Smooth muscle cell (in vitro differentiated cells): ENCODE data around the gene PTN. TPM values are rescaled to one million over a fixed set of nuclear protein-coding genes. Genes with fewer than 3 reads are reported as not detected.

Experiments used
- DNase-seq: peaks from one replicate; lab custom pipeline; 2025; ENCODE audit not compliant: unreplicated experiment; lab: John Stamatoyannopoulos, UW
- H2AFZ ChIP-seq: fragments of 200-600 bp; sonication (generic); 2 replicates; pipeline ENCODE4 v1.6.0; 2016; ENCODE audit warnings: antibody characterized with exemption, low read depth, mild to moderate bottlenecking
- H3F3A ChIP-seq: fragments of 200-600 bp; sonication (generic); 2 replicates; pipeline ENCODE4 v1.6.0; 2017; ENCODE audit warnings: antibody characterized with exemption, low read depth
- H3K27ac ChIP-seq: fragments of 200-600 bp; sonication (generic); 2 replicates; pipeline ENCODE4 v1.5.1; 2016; ENCODE audit warnings: low read depth, mild to moderate bottlenecking
- H3K27me3 ChIP-seq: fragments of 200-600 bp; sonication (generic); 2 replicates; pipeline ENCODE4 v1.6.1; 2016; ENCODE audit warnings: low read depth, mild to moderate bottlenecking
- H3K36me3 ChIP-seq: fragments of 200-600 bp; sonication (generic); 2 replicates; pipeline ENCODE4 v1.5.1; 2016; ENCODE audit warnings: low read depth
- H3K4me1 ChIP-seq: fragments of 200-600 bp; sonication (generic); 2 replicates; pipeline ENCODE4 v1.5.1; 2016; ENCODE audit warnings: low read depth
- H3K4me2 ChIP-seq: fragments of 200-600 bp; sonication (generic); 2 replicates; pipeline ENCODE4 v1.6.0; 2016; ENCODE audit warnings: mild to moderate bottlenecking
- H3K4me3 ChIP-seq: fragments of 200-600 bp; sonication (generic); 2 replicates; pipeline ENCODE4 v1.5.1; 2016; ENCODE audit warnings: mild to moderate bottlenecking
- H3K79me2 ChIP-seq: fragments of 200-600 bp; sonication (generic); 2 replicates; pipeline ENCODE4 v1.6.0; 2016; ENCODE audit warnings: low read depth, mild to moderate bottlenecking
- H3K9ac ChIP-seq: fragments of 200-600 bp; sonication (generic); 2 replicates; pipeline ENCODE4 v1.6.0; 2016; ENCODE audit warnings: low read depth
- H3K9me3 ChIP-seq: fragments of 200-600 bp; sonication (generic); replicated peaks from 2 replicates; pipeline ENCODE4 v1.5.1; 2016; ENCODE audit warnings: low read depth
- H4K20me1 ChIP-seq: fragments of 200-600 bp; sonication (generic); 2 replicates; pipeline ENCODE4 v1.6.0; 2016; ENCODE audit warnings: low read depth
- CTCF ChIP-seq: fragments of 200-600 bp; sonication (generic); IDR thresholded peaks from 2 replicates; pipeline ENCODE4 v1.5.1; 2017; ENCODE audit warnings: borderline replicate concordance, mild to moderate bottlenecking, antibody characterized with exemption; ENCODE audit not compliant: insufficient read depth, poor library complexity, severe bottlenecking
- WGBS: methylation state at CpG from one replicate; pipeline ENCODE4 v1.1.7; 2016; ENCODE audit warnings: low lambda C conversion rate; 5-methylcytosine and 5-hydroxymethylcytosine counted together
- polyA plus RNA-seq: library from polyadenylated mRNA; unstranded; fragments of >200 nt; fragmentation: Nextera tagmentation; extraction: Ambion mirVana; gene quantifications from 2 replicates; pipeline ENCODE4 v1.2.1, GENCODE V29; 2016
- total RNA-seq: library from RNA; depleted of rRNA; stranded (reverse); fragments of >200 nt; gene quantifications from 2 replicates; pipeline ENCODE4 v1.2.3, GENCODE V29; 2014

The PTN gene
- total and polyA plus RNA-seq, 2 experiments from 2014 or later = 8.9 to 15.1 TPM

DNA sequence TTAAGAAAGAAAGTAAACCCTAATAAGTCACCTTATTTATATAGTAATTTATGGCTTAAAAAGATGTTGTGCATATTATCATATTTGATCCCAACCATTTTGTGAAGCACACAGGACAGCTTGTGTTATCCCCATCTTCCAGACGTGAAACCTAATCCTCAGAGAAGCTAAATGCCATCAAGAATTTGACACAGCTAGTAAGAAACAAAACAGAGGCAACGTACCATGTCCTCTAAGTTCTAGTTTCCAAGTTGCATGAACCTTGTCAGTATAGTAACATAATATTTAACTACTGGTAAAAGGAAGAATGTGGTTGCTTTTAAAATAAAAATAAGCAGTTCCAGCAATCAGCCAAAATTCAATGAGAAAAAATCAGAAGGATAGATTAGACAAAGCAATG lies 41.5 kb downstream of the PTN start:
- Histone ChIP-seq H3K9me3 (no peaks in the 10 kb centered on the region), H3K27ac (no peak overlapping the region), H4K20me1 (no peaks in the 10 kb centered on the region), H3K9ac (no peak overlapping the region), H3K4me2 (no peak overlapping the region), H3F3A (no peaks in the 10 kb centered on the region), H3K36me3 (no peaks in the 10 kb centered on the region), H3K27me3 (no peaks in the 10 kb centered on the region), H3K79me2 (no peaks in the 10 kb centered on the region), H2AFZ (no peak overlapping the region), H3K4me1 (peaks cover 5% of the 10 kb centered on the region), H3K4me3 (no peak overlapping the region)
- WGBS = 61% methylated on average over 2 of the region's 2 CpGs
- no peak for TF ChIP-seq CTCF
- no peak for DNase-seq

DNA sequence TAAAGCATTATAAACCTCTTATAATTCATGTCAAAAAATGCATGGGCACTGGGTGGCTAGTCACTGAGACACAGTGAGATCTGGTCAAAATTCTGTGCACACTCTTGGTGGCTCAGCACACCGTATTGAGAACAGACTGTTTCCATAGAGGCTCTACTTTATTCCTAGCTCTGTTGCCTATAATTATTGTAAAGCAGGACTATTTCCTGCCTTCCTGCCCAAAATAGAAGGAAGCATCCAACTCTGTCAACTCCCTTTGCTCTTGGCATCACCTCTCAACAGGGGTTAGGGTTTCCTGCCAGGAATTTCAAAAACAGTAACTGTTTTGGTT lies 45.1 kb downstream of the PTN start:
- 86% methylated on average over 1 of the region's 1 CpG for WGBS
- no peak overlapping the region for H3K27ac ChIP-seq

GRCh38 chr7:137297551-137298463 lies 45.7 kb downstream of the PTN start:
- Histone ChIP-seq H3K4me3 (no peak overlapping the region), H3K4me1 (no peaks in the 10 kb centered on the region), H3K4me2 (no peak overlapping the region), H3K9ac (no peak overlapping the region), H3F3A (no peaks in the 10 kb centered on the region), H2AFZ (no peak overlapping the region), H3K9me3 (no peaks in the 10 kb centered on the region), H3K79me2 (no peaks in the 10 kb centered on the region), H3K36me3 (no peaks in the 10 kb centered on the region), H4K20me1 (no peaks in the 10 kb centered on the region), H3K27ac (no peak overlapping the region), H3K27me3 (no peaks in the 10 kb centered on the region)
- TF ChIP-seq CTCF = no peak
- WGBS = 82% methylated on average over 9 of the region's 9 CpGs
- no peak for DNase-seq

More for the DNA sequence above, 45.1 kb downstream of the PTN start:
- Histone ChIP-seq H3K79me2 (no peaks in the 10 kb centered on the region), H3K4me3 (no peak overlapping the region), H3K9me3 (no peaks in the 10 kb centered on the region), H4K20me1 (no peaks in the 10 kb centered on the region), H3K27me3 (no peaks in the 10 kb centered on the region), H3K4me2 (no peak overlapping the region), H3K9ac (no peak overlapping the region), H3K4me1 (no peaks in the 10 kb centered on the region), H2AFZ (no peak overlapping the region), H3K36me3 (no peaks in the 10 kb centered on the region), H3F3A (no peaks in the 10 kb centered on the region)
- no peak for TF ChIP-seq CTCF
- DNase-seq = no peak

GRCh38 chr7:137296576-137296975 lies 47.0 kb downstream of the PTN start:
- H3K27me3 ChIP-seq = no peaks in the 10 kb centered on the region
- no peaks in the 10 kb centered on the region for H3K4me1 ChIP-seq
- H3K9ac ChIP-seq = no peak overlapping the region
- no peak for TF ChIP-seq CTCF
- H2AFZ ChIP-seq = no peak overlapping the region
- H3K79me2 ChIP-seq = no peaks in the 10 kb centered on the region
- no peaks in the 10 kb centered on the region for H4K20me1 ChIP-seq
- H3K4me2 ChIP-seq = no peak overlapping the region
- H3F3A ChIP-seq = no peaks in the 10 kb centered on the region
- no peaks in the 10 kb centered on the region for H3K9me3 ChIP-seq
- H3K36me3 ChIP-seq = no peaks in the 10 kb centered on the region
- no peak overlapping the region for H3K4me3 ChIP-seq
- DNase-seq = no peak
- 75% methylated on average over 2 of the region's 2 CpGs for WGBS
- no peak overlapping the region for H3K27ac ChIP-seq
